Upper lobe of left lung (tissue), 4 donors: ENCODE measurements around the gene TPPP.

Experiments
- EP300 ChIP-seq, 4 donors: sonication (generic); formaldehyde crosslinking; IDR thresholded peaks; one replicate each; pipeline ENCODE4 v1.5.1; 2017; ENCODE audit warnings: antibody characterized with exemption in 4 of 4, control low read depth in 2 of 4
- POLR2A ChIP-seq, 4 donors: fragments of 450-650 bp; IDR thresholded peaks; one replicate each; pipeline ENCODE4 v1.5.1; 2016 to 2017; ENCODE audit warnings: antibody characterized with exemption in 4 of 4, mild to moderate bottlenecking in 2 of 4
- POLR2AphosphoS5 ChIP-seq, 2 donors: sonication (generic); formaldehyde crosslinking; IDR thresholded peaks; one replicate each; pipeline ENCODE4 v1.5.1; 2017; ENCODE audit warnings: antibody characterized with exemption in 2 of 2
- TF ChIP-seq, protein P1 (sequence below), 6 experiments: fragments of 450-650 bp in 4 of 6; fragments of 200-600 bp in 2 of 6; sonication (generic) in 2 of 6; IDR thresholded peaks; one replicate each; pipeline ENCODE4 v1.5.1; 2016 to 2019; ENCODE audit warnings: antibody characterized with exemption in 6 of 6

DNA sequence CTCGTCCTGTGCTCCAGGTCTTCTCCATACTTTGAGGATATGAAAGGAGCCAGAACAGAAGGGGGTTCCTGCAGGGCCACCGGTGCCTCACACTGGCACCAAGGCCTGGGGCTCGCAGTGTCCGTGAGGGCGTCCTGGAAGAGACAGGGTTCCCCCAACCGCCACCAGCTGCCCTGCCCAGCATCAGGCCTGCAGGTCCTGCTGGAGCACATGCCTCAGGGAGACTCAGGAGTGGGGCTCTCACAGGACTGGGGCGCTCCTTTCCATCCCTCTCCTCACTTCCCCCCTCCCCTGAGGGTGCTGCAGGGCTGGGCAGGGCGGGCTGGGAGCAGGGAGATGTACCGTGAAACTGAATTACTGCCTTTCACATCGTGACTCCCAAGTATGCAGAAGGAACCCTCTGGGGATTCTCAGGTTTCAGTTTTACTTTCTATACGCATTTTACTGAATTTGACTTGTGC lies 49.3 kb downstream of the TPPP start:
- TF ChIP-seq, protein P1, sequence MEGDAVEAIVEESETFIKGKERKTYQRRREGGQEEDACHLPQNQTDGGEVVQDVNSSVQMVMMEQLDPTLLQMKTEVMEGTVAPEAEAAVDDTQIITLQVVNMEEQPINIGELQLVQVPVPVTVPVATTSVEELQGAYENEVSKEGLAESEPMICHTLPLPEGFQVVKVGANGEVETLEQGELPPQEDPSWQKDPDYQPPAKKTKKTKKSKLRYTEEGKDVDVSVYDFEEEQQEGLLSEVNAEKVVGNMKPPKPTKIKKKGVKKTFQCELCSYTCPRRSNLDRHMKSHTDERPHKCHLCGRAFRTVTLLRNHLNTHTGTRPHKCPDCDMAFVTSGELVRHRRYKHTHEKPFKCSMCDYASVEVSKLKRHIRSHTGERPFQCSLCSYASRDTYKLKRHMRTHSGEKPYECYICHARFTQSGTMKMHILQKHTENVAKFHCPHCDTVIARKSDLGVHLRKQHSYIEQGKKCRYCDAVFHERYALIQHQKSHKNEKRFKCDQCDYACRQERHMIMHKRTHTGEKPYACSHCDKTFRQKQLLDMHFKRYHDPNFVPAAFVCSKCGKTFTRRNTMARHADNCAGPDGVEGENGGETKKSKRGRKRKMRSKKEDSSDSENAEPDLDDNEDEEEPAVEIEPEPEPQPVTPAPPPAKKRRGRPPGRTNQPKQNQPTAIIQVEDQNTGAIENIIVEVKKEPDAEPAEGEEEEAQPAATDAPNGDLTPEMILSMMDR (IDR thresholded peaks at IDR 0.05), result no peak
- TF ChIP-seq POLR2A (IDR thresholded peaks at IDR 0.05) (no peak), POLR2AphosphoS5 (IDR thresholded peaks at IDR 0.05) (no peak), EP300 (IDR thresholded peaks at IDR 0.05) (no peak)
